GM18873 (cell line): ENCODE measurements around the gene CACNB2.

Experiments
- ATAC-seq: cut with Tn5 transposase; IDR thresholded peaks from one replicate; pipeline ENCODE4 v1.9.1; 2021; ENCODE audit warnings: mild to moderate bottlenecking, moderate library complexity, moderate number of reproducible peaks; ENCODE audit not compliant: unreplicated experiment, low FRiP score

CACNB2 gene

DNA sequence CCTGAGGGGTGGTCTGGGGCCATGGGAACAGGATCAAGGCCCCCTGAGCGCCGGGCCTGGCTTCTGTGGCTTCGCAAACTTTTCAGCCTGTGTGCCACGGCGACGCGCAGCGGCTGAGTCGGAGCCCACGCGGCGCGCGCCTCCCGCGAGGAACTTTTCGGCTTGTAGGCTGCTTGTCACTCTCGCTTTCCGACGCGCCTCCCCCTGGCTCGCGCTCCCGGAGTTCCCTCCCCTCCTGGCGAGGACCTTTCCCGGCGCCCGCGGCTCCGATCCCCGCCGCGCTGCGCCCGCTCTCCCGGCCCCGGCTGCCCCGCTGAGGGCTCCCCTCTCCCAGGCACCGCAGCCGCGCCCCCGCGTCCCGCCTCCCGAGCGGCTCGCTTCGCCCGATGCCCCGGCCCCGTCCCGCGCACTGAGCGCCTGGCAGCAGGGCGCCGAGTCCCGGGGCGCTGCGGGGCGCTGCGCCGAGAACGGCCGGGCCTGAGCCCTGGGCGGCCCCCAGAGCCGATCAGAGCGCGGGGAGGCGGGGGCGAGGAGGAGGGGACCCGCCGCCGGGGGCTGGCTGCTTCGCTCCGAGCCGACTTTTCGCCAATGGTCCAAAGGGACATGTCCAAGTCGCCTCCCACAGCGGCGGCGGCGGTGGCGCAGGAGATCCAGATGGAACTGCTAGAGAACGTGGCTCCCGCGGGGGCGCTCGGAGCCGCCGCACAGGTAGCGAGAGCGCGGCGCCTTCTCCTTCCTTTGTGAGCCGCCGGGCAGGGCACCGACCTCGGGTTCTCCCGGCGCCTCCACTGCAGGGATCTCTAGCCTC is at the start of gene CACNB2:
Gene CACNB2 (plus strand): TSS at position 276 of the 808 bp plus-strand sequence.
- ATAC-seq = no peak

DNA sequence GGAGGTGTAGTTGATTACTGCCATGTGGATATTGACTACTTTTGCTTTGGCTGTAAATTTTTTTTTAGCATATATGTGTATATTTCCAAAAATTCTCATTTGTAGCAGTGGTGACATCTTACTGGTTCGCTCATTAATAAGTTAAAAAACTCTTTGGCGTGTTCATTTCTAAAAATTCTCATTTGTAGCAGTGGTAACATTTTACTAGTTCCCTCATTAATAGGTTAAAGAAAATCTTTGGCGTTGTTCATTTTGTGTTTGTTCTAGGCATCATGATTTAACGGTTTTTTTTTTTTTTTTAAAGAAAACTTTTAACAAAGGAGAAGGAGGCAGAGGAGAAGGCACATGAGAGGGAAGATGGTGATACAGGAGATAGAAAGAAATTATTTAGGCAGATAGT is 45.9 kb upstream of the CACNB2 start:
- ATAC-seq = no peak

DNA sequence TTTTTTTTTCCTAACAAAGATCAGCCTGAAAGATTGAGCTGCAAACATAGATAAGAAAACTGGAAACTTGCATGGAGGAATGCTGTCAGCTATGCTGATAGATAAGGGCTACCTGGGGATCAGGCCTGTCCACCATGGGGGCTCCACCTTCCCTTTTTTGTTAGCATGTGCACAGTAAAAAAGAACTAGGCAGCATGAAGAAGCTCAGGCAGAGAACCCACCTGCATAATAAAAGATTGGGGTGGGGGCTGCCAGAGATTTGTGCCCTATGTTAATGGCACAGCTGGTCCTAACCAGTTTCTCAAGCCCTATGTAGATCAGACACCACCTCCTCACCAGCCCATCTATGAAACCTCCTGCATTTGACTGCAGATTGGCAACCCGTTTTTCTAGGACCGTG is 45.4 kb upstream of the CACNB2 start:
- ATAC-seq = no peak

DNA sequence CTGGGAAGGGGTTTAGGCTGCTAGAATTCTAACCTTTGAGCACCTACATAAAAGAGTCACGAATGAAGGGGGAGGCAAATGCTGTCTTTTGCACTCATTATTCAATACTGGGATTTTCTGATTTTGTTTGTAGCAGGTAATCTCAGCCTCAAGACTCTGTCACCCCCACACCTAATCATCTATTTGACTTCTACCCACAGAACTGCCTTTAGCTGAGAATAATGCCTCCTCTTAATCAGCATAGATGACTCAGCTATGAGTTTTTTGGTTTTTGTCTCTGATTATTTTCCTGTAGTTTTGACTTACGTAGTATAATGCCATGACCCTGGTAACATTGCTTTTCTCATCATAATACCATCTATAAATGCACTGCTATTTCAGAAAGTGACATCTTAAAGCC is 42.7 kb upstream of the CACNB2 start:
- no peak for ATAC-seq

DNA sequence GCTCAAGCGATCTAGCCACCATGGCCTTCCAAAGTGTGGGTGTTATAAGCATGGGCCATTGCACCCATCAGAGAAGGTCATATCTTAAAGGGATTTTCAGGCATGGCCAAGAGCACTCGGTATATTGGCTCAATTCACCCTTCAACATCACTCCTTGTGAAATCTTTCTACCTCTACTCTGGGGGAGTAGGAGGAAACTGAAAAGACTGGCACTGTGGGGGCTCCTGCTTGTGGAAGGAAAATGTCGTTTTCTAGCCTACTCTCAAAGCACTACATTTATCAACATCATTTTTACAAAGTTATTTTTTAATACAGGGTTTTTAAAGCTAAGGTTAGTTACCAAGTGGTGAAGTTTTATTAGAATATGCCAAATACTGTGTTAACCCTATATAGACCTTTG is 42.0 kb upstream of the CACNB2 start:
- no peak for ATAC-seq

DNA sequence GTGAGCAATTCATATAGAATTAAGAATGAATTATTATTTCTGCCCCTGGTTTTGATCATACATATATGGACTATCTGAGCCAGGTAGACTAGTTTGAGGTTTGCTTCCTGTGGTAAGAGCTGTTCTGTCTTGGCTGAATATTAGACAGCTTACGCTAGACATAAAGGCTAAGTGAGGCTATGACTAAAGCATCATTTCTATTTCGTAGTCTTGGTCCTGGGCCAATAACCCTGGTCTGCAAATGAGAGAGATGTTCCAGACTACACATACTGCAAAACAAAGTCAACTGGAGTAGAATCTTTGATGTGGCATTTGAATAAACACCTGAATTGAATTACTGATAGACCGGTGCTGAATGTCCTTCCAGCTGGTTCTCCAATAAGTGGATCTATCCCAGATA is 40.8 kb upstream of the CACNB2 start:
- ATAC-seq = no peak

DNA sequence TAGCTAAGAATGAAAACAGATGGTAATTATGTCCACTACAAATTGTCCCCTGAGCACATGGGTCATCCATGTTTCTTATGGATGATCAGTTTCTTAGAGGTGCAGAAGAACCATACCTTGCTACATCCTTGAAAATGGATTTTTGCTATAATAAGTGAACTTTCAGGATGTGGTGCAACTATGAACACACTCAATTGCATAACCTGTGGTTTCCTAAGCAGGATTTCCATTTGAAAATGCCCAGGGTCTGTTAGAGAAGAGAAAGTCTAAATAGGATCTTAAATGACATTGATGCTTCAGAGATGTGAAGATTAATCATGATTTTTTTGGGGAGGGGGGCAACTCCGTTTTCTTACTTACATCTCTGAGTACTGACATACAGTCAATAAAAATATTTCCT is 39.6 kb upstream of the CACNB2 start:
- ATAC-seq = no peak

DNA sequence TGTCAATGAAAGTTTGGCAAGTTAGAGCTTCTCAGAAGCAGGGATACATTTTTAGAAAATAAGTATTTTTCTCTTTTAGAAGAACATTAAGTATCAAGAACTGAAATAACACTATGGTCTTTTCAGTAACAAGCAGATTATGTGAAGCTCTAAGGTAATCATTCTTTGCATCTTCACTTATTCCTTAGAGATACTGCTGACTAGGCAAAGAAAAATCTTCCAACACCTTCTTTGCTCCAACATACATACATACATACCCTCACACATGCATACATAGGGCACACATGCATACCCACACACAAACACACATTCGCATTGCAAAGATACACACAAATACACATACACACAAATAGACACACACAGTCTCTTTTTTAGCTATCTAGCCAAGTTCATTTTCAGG is 37.8 kb upstream of the CACNB2 start:
- ATAC-seq = no peak

DNA sequence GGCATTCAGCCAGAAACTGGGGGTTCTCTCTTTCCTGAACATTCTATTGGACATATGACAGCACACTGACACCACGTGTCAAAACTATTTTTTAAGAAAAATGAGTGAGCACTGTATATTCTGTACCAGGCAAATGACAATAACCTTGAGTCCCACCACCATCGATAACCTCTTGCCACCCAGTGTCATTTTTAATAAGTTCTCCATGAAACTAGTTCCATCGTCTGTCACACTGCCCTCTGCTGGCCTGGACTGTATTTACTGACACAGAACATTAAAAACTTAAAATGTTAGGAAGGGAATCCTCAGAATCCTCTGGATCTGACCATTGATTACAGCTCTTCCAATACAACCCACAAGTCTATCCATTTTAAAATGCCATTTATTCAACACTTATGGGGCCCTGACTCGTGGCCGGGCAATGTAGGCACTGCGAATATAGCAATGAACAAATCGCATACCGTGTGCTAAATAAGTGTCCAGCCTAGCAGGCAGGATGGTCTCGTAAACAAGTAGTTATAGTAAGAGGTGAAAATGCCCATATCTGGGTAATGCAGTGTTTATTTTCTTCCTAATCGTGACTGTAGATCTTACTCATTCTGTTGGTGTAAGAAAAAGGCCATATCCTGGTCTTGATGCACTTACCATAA is 35.9 kb upstream of the CACNB2 start:
- ATAC-seq = no peak

DNA sequence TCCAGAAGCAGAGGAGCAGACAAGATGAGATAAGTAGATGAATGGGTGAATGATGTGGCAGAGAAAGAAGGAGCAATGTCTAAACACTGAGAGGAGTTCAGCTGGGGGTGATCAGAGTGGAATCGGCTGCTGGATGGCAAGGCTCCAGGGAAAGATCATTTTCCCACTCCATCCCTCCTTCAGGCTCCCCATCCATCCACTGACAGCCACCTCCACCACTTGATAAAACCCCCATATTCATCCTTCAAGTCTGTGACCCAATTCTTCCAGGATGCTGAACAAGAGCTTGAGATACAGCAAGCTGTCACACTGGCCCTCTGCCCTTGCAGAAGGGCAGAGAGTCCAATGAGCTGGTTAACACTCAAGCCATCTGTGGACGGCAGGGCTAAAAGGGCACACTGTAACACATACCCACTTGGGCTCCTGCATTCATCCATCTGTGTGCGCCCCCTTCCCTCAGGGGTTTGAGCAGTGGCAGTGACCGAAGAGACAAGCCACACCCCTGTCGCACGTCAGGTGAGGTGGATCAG is 30.8 kb upstream of the CACNB2 start:
- no peak for ATAC-seq

DNA sequence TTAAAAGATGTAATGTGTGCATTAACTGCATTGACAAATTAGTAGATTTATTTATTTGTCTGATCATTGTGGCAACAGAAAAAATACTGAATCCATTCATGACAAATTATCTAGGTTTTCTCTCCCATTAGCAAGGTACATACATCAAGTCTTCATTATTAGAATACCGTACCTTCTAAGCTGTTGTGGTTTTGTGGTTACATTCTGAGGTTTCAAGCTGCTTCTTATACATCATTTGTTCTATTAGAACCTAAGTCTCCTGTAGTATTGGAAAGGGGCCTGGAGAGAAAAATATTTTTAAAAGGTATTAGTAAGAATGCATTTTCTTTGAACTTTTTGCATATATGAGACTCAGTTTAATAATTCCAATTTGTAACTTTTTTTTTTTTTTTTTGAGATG is 26.3 kb upstream of the CACNB2 start:
- no peak for ATAC-seq

DNA sequence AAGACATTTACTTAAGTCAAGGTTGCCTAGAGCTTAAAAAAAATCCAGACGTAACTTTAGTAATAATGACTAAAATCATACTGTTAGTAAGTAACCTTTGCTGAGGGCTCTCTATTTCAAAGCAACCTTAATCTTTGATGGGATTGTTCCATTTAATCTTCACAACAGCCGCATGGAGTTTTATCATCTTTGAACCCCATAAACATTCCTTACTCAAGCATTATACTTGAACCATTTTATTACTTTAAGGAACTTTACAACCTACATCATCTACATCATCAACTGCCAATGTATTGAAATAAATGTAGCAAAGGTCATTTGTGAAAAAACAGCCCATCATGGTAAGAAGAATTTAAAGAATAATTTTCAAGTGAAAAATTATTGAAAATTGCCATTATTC is 22.9 kb upstream of the CACNB2 start:
- no peak for ATAC-seq

DNA sequence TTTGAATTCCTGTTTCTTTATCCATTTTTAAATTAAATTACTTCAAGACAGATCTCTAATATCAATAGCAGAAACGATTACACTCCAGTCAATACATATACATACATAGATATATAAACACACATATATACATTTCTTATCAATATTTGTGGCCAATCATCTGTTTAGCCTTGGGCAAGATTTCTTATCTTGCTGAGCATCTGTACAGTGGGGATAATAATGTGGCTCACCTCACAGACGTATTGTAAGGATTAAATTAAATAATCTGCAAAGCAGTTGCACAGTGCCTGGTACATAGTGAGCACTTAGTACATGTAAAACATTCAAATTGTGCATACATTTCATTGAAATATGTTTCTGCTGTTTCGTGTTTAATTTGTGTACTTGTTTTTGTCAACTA is 17.5 kb upstream of the CACNB2 start:
- no peak for ATAC-seq

DNA sequence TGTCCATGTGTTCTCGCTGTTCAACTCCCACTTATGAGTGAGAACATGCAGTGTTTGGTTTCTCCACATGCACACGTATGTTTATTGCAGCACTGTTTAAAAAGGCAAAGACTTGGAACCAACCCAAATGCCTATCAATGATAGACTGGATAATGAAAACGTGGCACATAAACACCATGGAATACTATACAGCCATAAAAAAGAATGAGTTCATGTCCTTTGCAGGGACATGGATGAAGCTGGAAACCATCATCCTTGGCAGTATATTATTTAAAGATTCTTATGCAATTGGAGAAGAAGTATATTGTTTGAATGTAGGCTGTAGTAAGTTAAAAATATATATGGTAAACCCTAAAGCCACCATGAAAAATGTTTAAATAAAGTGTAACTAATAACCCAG is 7.2 kb upstream of the CACNB2 start:
- ATAC-seq = no peak

DNA sequence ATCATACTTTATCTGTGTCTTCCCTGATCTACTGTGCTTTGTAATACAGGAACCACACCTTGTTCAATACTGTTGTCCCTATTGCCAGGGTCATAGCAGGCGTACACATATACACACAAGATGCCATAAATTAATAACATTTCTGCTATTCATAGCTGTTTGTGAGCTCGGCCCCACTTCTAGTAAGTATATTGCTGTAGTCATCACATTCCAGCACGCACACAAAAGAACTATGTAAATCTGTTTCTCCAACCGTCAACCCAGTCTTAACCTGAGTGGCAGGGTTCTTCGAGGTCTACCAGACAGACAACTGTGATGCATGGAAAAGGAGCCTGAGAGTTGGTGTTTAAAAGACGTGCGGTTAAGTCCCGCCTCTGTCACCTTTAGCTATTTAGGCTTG is 5.7 kb upstream of the CACNB2 start:
- ATAC-seq = no peak

DNA sequence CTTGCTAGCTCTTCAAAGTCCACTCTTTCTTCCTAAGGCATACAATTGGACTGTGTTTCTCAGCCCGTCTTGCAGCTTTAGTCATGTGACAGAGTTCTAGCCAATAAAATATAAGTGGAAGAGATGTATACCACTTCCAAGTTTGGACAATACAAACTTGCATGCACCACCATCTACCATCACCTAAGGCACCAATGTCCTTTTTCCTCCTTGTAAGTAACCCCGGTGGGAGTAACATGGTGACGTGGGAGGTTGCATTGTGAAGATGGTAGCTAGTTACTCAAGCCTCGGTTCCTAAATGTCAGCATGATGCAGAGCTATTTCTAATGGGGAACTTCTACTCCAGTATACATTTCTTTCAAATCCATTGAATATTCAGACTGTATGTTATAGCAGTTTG is 5.3 kb upstream of the CACNB2 start:
- no peak for ATAC-seq

DNA sequence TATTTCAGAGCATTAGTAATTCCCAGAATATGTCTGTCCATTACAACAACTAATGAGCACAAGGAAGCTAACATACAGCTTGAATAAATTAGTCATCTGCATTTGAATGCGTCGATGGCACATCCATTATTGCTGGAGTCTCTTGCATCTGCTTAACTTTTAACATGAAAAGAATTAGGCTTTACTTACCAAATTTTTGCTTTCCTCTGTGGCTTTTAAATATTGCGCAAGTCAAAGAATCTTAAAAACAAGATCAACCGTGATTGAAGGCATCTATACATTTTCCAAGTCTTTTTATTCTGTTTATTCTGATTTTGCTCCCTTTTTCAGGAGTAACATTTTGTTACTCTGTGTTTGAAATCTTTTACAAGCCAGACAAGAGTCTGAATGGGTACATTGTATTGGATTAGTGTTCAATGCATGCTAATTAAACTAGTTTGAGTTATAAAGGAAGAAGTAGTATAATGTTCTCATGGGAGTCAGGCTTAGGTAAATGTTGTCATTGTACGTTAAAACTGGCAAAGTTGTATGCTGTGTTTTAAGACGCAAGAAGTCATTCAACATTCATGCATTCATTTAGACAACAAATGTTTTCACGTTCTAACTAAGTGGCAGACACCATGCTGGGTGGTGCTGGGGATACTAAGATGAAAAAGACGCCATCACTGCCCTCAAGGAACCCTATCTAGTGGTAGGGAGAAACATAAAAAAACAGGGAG is 4.0 kb upstream of the CACNB2 start:
- ATAC-seq = no peak

DNA sequence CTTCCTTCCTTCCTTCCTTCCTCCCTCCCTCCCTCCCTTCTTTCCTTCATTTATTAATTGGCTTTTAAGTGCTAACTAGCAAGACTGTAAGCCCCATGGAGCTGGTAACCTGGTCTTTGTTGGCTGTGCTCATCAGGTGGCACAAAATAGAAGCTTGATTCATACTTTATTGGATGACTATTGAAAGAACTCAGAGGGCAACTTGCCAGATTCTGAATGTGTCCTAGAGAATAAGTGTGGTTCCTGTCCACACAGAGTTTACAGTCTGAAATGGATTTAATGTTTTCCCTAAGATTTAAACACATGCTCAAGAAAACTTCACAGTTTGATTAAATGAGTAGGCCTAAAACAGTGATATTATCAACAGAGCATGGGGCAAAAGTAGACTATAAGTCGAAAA is 3.1 kb upstream of the CACNB2 start:
- no peak for ATAC-seq

DNA sequence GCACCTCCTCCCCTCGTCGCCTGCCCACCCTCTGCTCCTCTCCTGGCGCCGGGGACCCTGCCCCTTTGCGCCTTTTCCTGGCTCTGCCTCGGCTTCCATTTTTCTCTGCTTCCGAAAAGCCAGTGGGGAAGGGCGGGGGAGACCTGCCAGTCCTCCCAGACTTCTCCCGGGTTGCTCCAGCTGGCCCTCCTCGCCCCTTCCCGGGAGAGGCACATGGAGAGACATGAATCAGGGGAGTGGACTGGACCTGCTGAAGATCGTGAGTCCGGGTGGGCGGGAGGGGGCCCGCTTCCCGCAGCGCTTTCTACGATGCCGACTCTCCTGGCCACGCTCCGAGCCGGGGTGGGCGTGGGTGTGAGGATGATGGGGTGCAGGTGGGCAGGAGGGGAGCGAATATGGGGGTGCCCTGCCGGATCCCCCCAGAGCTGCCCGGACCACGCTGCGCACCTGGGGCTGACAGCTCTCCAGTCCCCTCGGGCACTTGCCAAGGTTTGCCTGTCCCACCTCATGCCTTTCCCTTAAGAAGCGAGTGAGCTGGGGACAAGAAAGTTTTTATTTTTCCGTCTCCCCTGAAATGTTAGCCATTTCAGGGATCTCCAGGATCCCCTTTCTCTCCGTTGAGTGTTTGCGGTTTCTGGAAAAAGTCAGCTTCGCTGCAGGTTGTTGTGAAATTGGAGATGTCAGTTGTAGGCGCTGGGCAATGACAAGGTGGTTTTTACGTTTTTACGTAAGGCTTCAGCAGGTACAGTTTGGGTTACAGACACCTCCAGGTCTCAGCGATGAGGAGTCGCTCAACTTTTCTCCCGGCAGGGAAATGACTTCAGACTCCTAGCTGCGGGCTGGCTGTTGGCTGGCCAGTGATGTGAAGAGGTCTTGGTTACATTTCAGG is 977 bp downstream of the CACNB2 start:
- ATAC-seq = no peak

DNA sequence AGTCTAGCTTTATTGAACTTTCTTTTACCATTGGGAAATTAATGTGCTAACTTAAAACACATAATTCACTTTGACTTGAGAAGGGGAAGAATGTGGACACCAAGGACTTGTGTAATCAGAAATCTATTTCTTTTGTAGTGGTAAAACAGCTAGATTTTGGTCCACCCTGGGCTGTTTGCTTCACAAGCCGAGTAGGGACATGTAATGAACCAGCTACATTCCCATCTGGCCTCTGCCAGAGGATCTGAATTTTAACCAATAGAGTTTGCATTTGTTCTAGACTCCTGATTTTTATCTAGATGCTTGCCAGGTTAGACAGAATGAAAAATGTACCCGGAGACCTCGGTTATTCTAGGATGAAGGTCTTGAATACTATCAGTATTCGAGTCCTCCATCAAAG is 1.9 kb downstream of the CACNB2 start:
- no peak for ATAC-seq
